NCI-H187 treated with DMSO at 0.1 percent for 48 hours (cell line): ENCODE data around the gene ERC2.
"Not testable (repeated sequence)": the region's sequence is repeated elsewhere in the genome, so short reads cannot be mapped to it uniquely, and the experiment has no call there.

Source experiments
- DNase-seq: peaks from one replicate; lab custom pipeline; 2025; lab: John Stamatoyannopoulos, UW

The ERC2 gene

GRCh38 chr3:56309465-56309864, 158.8 kb downstream of the ERC2 start:
- no peak for DNase-seq

- DNase-seq, result no peak
Observed at GRCh38 chr3:56308471-56308870, 159.8 kb downstream of the ERC2 start.

- DNase-seq, result no peak
Observed at GRCh38 chr3:56304069-56304468, 164.2 kb downstream of the ERC2 start.

- DNase-seq, result no peak
Observed at GRCh38 chr3:56303487-56303886, 164.8 kb downstream of the ERC2 start.

GRCh38 chr3:56302417-56302816, 165.8 kb downstream of the ERC2 start:
- no peak for DNase-seq

- DNase-seq, result no peak
Observed at GRCh38 chr3:56297281-56297840, 170.9 kb downstream of the ERC2 start.

- no peak for DNase-seq
Observed at GRCh38 chr3:56296361-56296760, 171.9 kb downstream of the ERC2 start.

GRCh38 chr3:56295161-56295560, 173.1 kb downstream of the ERC2 start:
- no peak for DNase-seq

GRCh38 chr3:56294286-56294685, 174.0 kb downstream of the ERC2 start:
- no peak for DNase-seq

GRCh38 chr3:56291953-56292352, 176.3 kb downstream of the ERC2 start:
- DNase-seq, result no peak

GRCh38 chr3:56291244-56291680, 177.0 kb downstream of the ERC2 start:
- DNase-seq, result no peak

- no peak for DNase-seq
Observed at GRCh38 chr3:56290374-56290773, 177.9 kb downstream of the ERC2 start.

GRCh38 chr3:56288258-56288657, 180.0 kb downstream of the ERC2 start:
- DNase-seq, result no peak

- no peak for DNase-seq
Observed at GRCh38 chr3:56282341-56282740, 185.9 kb downstream of the ERC2 start.

- no peak for DNase-seq
Observed at GRCh38 chr3:56277236-56277635, 191.0 kb downstream of the ERC2 start.

- DNase-seq, result no peak
Observed at GRCh38 chr3:56275120-56275519, 193.1 kb downstream of the ERC2 start.

GRCh38 chr3:56269755-56270535, 198.3 kb downstream of the ERC2 start:
- no peak for DNase-seq

GRCh38 chr3:56268616-56269383, 199.5 kb downstream of the ERC2 start:
- DNase-seq, result no peak

GRCh38 chr3:56261852-56262251, 206.4 kb downstream of the ERC2 start:
- not testable (repeated sequence) for DNase-seq

- DNase-seq, result no peak
Observed at GRCh38 chr3:56260262-56260661, 208.0 kb downstream of the ERC2 start.

GRCh38 chr3:56257826-56258225, 210.4 kb downstream of the ERC2 start:
- no peak for DNase-seq

- no peak for DNase-seq
Observed at GRCh38 chr3:56254835-56255234, 213.4 kb downstream of the ERC2 start.
